Measurements from ENCODE around the gene THSD4. TPM values are rescaled to one million over a fixed set of nuclear protein-coding genes. Genes with fewer than 3 reads are reported as not detected.
A peak's percentile ranks its signal among the peaks of the same experiment; 100 is the strongest.

The THSD4 gene
- total and polyA plus RNA-seq, 2 of the 4 experiments (the other 2 are of a cell fraction), result 25.5 to 31.1 TPM

GRCh38 chr15:71281256-71281655, 166.0 kb downstream of the THSD4 start:
- peak overlapping the region; percentile 93 for H2BK20ac ChIP-seq (ENCODE audit: low read depth, low read length)
- H3K4me2 ChIP-seq (ENCODE audit: low read depth, low read length), result peak overlapping the region; percentile 47; the same call in 1 of the 2 replicates
- peaks cover 28% of the 10 kb centered on the region for H3K9me1 ChIP-seq (ENCODE audit: insufficient read depth, low read length)
- H2AK9ac ChIP-seq (replicated peaks; ENCODE audit: low read depth, low read length, poor library complexity), result no peak overlapping the region
- H2AK5ac ChIP-seq (ENCODE audit: low read depth, low read length), result peak overlapping the region; percentile 23; the same call in 1 of the 2 replicates
- peak overlapping the region; percentile 48 to 78 for H4K8ac ChIP-seq (ENCODE audit: low read depth in 2 of 2, low read length in 2 of 2)
- peak overlapping the region; percentile 96 for H3K18ac ChIP-seq (ENCODE audit: low read depth, low read length)
- peak overlapping the region; percentile 41; the same call in 1 of the 2 replicates for H3K56ac ChIP-seq (ENCODE audit: extremely low read depth, insufficient read depth, low read length)
- peak overlapping the region; percentile 85 for H3K4ac ChIP-seq (ENCODE audit: low read depth, low read length)
- H3K36me3 ChIP-seq (ENCODE audit: control insufficient read depth, insufficient read depth, low read length), result no peaks in the 10 kb centered on the region
- in situ Hi-C loops (cut with MboI; ENCODE audit: low sequenced_read_pairs), result no loop called here
- H2BK120ac ChIP-seq (ENCODE audit: low read depth, low read length), result peak overlapping the region; percentile 95
- intact Hi-C loops (cut with micrococcal nuclease), result no loop called here
- H3K9ac ChIP-seq (ENCODE audit: low read depth, low read length), result no peak overlapping the region
- CTCF ChIA-PET, result interaction anchor here (0.6 to 1.4 kb wide), 2 partner anchors 11 to 159 kb away, joined by 3 read pairs; no protein-coding TSS in a partner anchor
- WGBS, 2 experiments (ENCODE audit: extremely low coverage in 2 of 2, insufficient read length in 1 of 2), result 60% methylated on average over 1 of the region's 3 CpGs; no CpG with 5 or more reads in 1 of the 2 experiments
- no peaks in the 10 kb centered on the region for H4K20me1 ChIP-seq (ENCODE audit: insufficient read depth, low read length)
- DNase-seq (peak; percentile 69), ATAC-seq (ENCODE audit: low read depth) (peak; percentile 47)
- POLR2A ChIA-PET (ENCODE audit: unreplicated experiment), result interaction anchor here (1.0 kb wide), 1 partner anchor 13 kb away, joined by 3 read pairs; no protein-coding TSS in a partner anchor
- dilution Hi-C loops (cut with HindIII; ENCODE audit: low sequenced_read_pairs, unreplicated experiment), result no loop called here
- H3K9me3 ChIP-seq (ENCODE audit: control insufficient read depth, insufficient read depth, low read length), result no peaks in the 10 kb centered on the region
- peaks cover 17 to 48% of the 10 kb centered on the region in 2 experiments for H3K79me1 ChIP-seq (ENCODE audit: low read depth in 1 of 2, low read length in 2 of 2)
- H3K27ac ChIP-seq (ENCODE audit: insufficient read depth, low read length), result peak overlapping the region; percentile 90; the same call in 1 of the 2 replicates
- TF ChIP-seq MAFK (IDR thresholded peaks at IDR 0.05; ENCODE audit: low read depth, low read length) (no peak), RFX5 (IDR thresholded peaks at IDR 0.05; ENCODE audit: low read depth, low read length) (no peak), MAZ (IDR thresholded peaks at IDR 0.05; ENCODE audit: borderline replicate concordance, low read depth, low read length) (no peak), USF2 (IDR thresholded peaks at IDR 0.05; ENCODE audit: low read depth, low read length) (no peak)
- H3K14ac ChIP-seq (replicated peaks; ENCODE audit: low read depth, low read length), result peak overlapping the region; percentile 96
- peak overlapping the region; percentile 97 for H2BK5ac ChIP-seq (ENCODE audit: low read depth, low read length, poor library complexity, severe bottlenecking)
- no peak overlapping the region for H3K4me3 ChIP-seq (ENCODE audit: insufficient read depth, low read depth, low read length)
- H3K23ac ChIP-seq (ENCODE audit: low read depth, low read length), result peak overlapping the region; percentile 21; the same call in 1 of the 2 replicates
- H4K91ac ChIP-seq (ENCODE audit: insufficient read depth, low read depth, low read length), result peak overlapping the region; percentile 90
- no peak overlapping the region for H2AFZ ChIP-seq (replicated peaks; ENCODE audit: low read length, poor library complexity)
- H4K5ac ChIP-seq (ENCODE audit: low read depth, low read length), result peak overlapping the region; percentile 92; the same call in 1 of the 2 replicates
- no TSS peak for BruUV-seq (replicated peaks)
- H3K27me3 ChIP-seq (ENCODE audit: control insufficient read depth, insufficient read depth, low read length), result no peaks in the 10 kb centered on the region
- peaks cover 31% of the 10 kb centered on the region for H3K4me1 ChIP-seq (ENCODE audit: control insufficient read depth, insufficient read depth, low read length)
- peak overlapping the region; percentile 84; the same call in 1 of the 3 replicates for H2BK15ac ChIP-seq (ENCODE audit: low read depth, low read length)

Measured in IMR-90 (cell line).